Fibroblast of lung (primary cell): ENCODE results near the gene HOXD11. TPM values are rescaled to one million over a fixed set of nuclear protein-coding genes. Genes with fewer than 3 reads are reported as not detected.

Experiments
- DNase-seq, 2 donors: peaks; one replicate each; pipeline versions ENCODE4 v3.0.0 to v3.0.0-alpha.2; 2010; ENCODE audit warnings: low read depth in 2 of 2
- H2AFZ ChIP-seq: 2 replicates; pipeline ENCODE4 v1.5.1; 2012; ENCODE audit warnings: low read length, control low read depth, inconsistent platforms
- H3K27ac ChIP-seq: 2 replicates; pipeline ENCODE4 v1.5.1; 2011; ENCODE audit warnings: low read length, control low read depth; ENCODE audit not compliant: insufficient read depth
- H3K27me3 ChIP-seq: 2 replicates; pipeline ENCODE4 v1.5.1; 2011; ENCODE audit warnings: mild to moderate bottlenecking, low read length; ENCODE audit not compliant: control insufficient read depth, insufficient read depth
- H3K36me3 ChIP-seq: 2 replicates; pipeline ENCODE4 v1.5.1; 2011; ENCODE audit warnings: low read length; ENCODE audit not compliant: control insufficient read depth, insufficient read depth
- H3K4me1 ChIP-seq: 2 replicates; pipeline ENCODE4 v1.5.1; 2011; ENCODE audit warnings: low read length; ENCODE audit not compliant: control insufficient read depth, insufficient read depth; ENCODE audit errors: extremely low read depth
- H3K4me2 ChIP-seq: 2 replicates; pipeline ENCODE4 v1.5.1; 2011; ENCODE audit warnings: low read length, control low read depth; ENCODE audit not compliant: insufficient read depth; ENCODE audit errors: extremely low read depth
- H3K4me3 ChIP-seq, 4 experiments: fragments of 200-600 bp in 1 of 4; sonication (generic) in 1 of 4; replicated peaks in 1 of 4; 2 replicates each; pipeline ENCODE4 v1.5.1; 2011 to 2016; ENCODE audit warnings: low read length in 4 of 4, low read depth in 3 of 4, mild to moderate bottlenecking in 3 of 4, control low read depth in 2 of 4, inconsistent platforms in 1 of 4, mixed read lengths in 1 of 4; ENCODE audit not compliant: insufficient read depth in 1 of 4; ENCODE audit errors: control extremely low read depth in 1 of 4
- H3K79me2 ChIP-seq: 2 replicates; pipeline ENCODE4 v1.5.1; 2012; ENCODE audit warnings: mild to moderate bottlenecking, low read length, inconsistent platforms; ENCODE audit not compliant: control insufficient read depth, insufficient read depth
- H3K9ac ChIP-seq: 2 replicates; pipeline ENCODE4 v1.5.1; 2011; ENCODE audit warnings: mild to moderate bottlenecking, low read length, control low read depth; ENCODE audit not compliant: insufficient read depth
- H3K9me3 ChIP-seq: 2 replicates; pipeline ENCODE4 v1.5.1; 2012; ENCODE audit warnings: low read depth, low read length; ENCODE audit not compliant: control insufficient read depth, insufficient read depth
- H4K20me1 ChIP-seq: 2 replicates; pipeline ENCODE4 v1.5.1; 2011; ENCODE audit warnings: low read length; ENCODE audit not compliant: control insufficient read depth, insufficient read depth; ENCODE audit errors: extremely low read depth
- CTCF ChIP-seq, 2 donors: IDR thresholded peaks in 1 of 2; conservative IDR thresholded peaks in 1 of 2; 1 replicate in 1 of 2; 2 replicates in 1 of 2; pipeline ENCODE4 v1.5.1; 2011 to 2012; ENCODE audit warnings: low read length in 2 of 2, control low read depth in 1 of 2, inconsistent platforms in 1 of 2, low read depth in 1 of 2, mild to moderate bottlenecking in 1 of 2
- EZH2 ChIP-seq: IDR thresholded peaks from 2 replicates; pipeline ENCODE4 v1.5.1; 2012; ENCODE audit warnings: low read length, control low read depth, mild to moderate bottlenecking; ENCODE audit errors: missing control alignments
- polyA plus RNA-seq, 2 donors: library from polyadenylated mRNA; depleted of rRNA in 1 of 2; stranded (reverse) in 1 of 2; unstranded in 1 of 2; fragments of >200 nt; gene quantifications; 2 replicates each; pipeline ENCODE4 v1.2.1, GENCODE V29; 2011 to 2012; ENCODE audit warnings: missing spikeins in 1 of 2
- total RNA-seq: library from RNA; depleted of rRNA; stranded (reverse); fragments of >200 nt; gene quantifications from 2 replicates; pipeline ENCODE4 v1.2.1, GENCODE V29; 2014

HOXD11 gene
- total and polyA plus RNA-seq, 2 donors (not counting 1 experiment from before 2014, with no cell fraction given), result not detected

- H2AFZ ChIP-seq, result no peak overlapping the region
- no peak for TF ChIP-seq CTCF (conservative IDR thresholded peaks at IDR 0.05 in 1 of 2, IDR thresholded peaks at IDR 0.05 in 1 of 2; ENCODE audit: low read depth in 1 of 2, low read length in 2 of 2)
- TF ChIP-seq EZH2, result no peak
- peaks cover 65% of the 10 kb centered on the region for H3K27me3 ChIP-seq
- no peaks in the 10 kb centered on the region for H4K20me1 ChIP-seq
- DNase-seq, result no peak
- no peak overlapping the region for H3K4me2 ChIP-seq
- no peaks in the 10 kb centered on the region for H3K9me3 ChIP-seq
- no peaks in the 10 kb centered on the region for H3K36me3 ChIP-seq
- H3K79me2 ChIP-seq, result no peaks in the 10 kb centered on the region
- H3K9ac ChIP-seq, result no peak overlapping the region
- H3K27ac ChIP-seq, result no peak overlapping the region
- no peaks in the 10 kb centered on the region for H3K4me1 ChIP-seq
- no peak overlapping the region for H3K4me3 ChIP-seq
These were observed 32.1 kb upstream of the HOXD11 start for GRCh38 chr2:176074919-176075425.

- H3K9me3 ChIP-seq, result no peaks in the 10 kb centered on the region
- no peak for DNase-seq
- H3K4me3 ChIP-seq, result no peak overlapping the region
- H3K9ac ChIP-seq, result no peak overlapping the region
- TF ChIP-seq EZH2 (no peak), CTCF (conservative IDR thresholded peaks at IDR 0.05 in 1 of 2, IDR thresholded peaks at IDR 0.05 in 1 of 2; ENCODE audit: low read depth in 1 of 2, low read length in 2 of 2) (no peak)
- H2AFZ ChIP-seq, result no peak overlapping the region
- H4K20me1 ChIP-seq, result no peaks in the 10 kb centered on the region
- no peaks in the 10 kb centered on the region for H3K79me2 ChIP-seq
- no peaks in the 10 kb centered on the region for H3K4me1 ChIP-seq
- H3K4me2 ChIP-seq, result no peak overlapping the region
- no peaks in the 10 kb centered on the region for H3K36me3 ChIP-seq
- no peak overlapping the region for H3K27ac ChIP-seq
- H3K27me3 ChIP-seq, result peaks cover 67% of the 10 kb centered on the region
These were observed 31.6 kb upstream of the HOXD11 start for GRCh38 chr2:176075481-176075880.

DNA sequence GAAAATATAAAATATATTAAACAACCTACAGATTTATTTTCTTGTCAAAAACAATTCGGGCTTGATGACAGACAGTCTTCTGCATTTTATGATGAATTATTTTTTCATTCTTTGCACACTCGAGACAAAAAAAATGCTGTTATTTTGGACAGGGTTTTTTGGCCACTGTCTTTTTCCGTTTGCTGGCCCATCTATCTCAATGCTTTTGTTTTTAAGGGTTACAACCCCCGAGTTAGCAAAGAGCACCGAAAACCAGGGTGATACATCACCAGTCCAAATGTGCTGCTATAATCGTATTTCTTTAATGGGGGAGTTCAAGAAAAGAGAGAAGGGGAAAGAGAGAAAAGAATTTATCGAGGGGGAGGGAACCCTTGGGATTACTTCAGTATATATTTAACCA, 31.0 kb upstream of the HOXD11 start:
- Histone ChIP-seq H3K79me2 (no peaks in the 10 kb centered on the region), H3K27ac (no peak overlapping the region), H3K9ac (no peak overlapping the region), H3K27me3 (peaks cover 70% of the 10 kb centered on the region), H3K4me2 (no peak overlapping the region), H2AFZ (no peak overlapping the region), H3K9me3 (no peaks in the 10 kb centered on the region), H4K20me1 (no peaks in the 10 kb centered on the region), H3K36me3 (no peaks in the 10 kb centered on the region), H3K4me1 (no peaks in the 10 kb centered on the region), H3K4me3 (no peak overlapping the region)
- TF ChIP-seq CTCF (conservative IDR thresholded peaks at IDR 0.05 in 1 of 2, IDR thresholded peaks at IDR 0.05 in 1 of 2; ENCODE audit: low read depth in 1 of 2, low read length in 2 of 2) (no peak), EZH2 (no peak)
- DNase-seq, result no peak
